Midbrain (tissue), 1 donor: ENCODE data around the gene CSAG1.
"Not testable (repeated sequence)": the region's sequence is repeated elsewhere in the genome, so short reads cannot be mapped to it uniquely, and the experiment has no call there.

ENCODE experiments used
- DNase-seq: peaks from one replicate; lab custom pipeline; 2025; lab: John Stamatoyannopoulos, UW

CSAG1 gene

DNA sequence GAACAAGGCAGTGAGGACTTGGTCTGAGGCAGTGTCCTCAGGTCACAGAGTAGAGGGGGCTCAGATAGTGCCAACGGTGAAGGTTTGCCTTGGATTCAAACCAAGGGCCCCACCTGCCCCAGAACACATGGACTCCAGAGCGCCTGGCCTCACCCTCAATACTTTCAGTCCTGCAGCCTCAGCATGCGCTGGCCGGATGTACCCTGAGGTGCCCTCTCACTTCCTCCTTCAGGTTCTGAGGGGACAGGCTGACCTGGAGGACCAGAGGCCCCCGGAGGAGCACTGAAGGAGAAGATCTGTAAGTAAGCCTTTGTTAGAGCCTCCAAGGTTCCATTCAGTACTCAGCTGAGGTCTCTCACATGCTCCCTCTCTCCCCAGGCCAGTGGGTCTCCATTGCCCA is 33.1 kb downstream of the CSAG1 start:
- DNase-seq: not testable (repeated sequence)

DNA sequence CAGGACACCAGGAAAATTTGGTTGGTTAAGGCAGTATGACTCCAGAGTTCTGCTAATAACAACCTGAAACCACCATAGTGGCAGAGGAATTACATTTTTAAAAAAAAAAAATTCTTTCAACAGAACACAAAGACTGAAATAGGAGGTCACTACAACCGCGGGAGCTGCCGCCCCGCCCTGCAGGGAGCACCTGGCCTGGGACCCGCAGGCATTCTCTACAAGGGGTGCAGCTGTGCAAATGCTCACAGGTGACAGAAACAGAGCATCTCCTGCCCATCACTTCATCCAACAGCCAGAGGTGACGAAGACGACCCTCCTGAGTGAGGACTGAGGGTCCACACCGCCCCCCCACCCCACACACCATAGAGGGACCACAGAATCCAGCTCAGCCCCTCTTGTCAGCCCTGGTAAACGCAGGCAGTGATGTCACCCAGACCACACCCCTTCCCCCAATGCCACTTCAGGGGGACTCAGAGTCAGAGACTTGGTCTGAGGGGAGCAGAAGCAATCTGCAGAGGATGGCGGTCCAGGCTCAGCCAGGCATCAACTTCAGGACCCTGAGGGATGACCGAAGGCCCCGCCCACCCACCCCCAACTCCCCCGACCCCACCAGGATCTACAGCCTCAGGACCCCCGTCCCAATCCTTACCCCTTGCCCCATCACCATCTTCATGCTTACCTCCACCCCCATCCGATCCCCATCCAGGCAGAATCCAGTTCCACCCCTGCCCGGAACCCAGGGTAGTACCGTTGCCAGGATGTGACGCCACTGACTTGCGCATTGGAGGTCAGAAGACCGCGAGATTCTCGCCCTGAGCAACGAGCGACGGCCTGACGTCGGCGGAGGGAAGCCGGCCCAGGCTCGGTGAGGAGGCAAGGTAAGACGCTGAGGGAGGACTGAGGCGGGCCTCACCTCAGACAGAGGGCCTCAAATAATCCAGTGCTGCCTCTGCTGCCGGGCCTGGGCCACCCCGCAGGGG is 35.3 kb downstream of the CSAG1 start, which contains the start of gene MAGEA3:
Gene MAGEA3, plus strand, starts transcription at position 843 of the 980 bp plus-strand sequence. CDS start 2,039 bp downstream, outside the sequence.
- DNase-seq: not testable (repeated sequence)

DNA sequence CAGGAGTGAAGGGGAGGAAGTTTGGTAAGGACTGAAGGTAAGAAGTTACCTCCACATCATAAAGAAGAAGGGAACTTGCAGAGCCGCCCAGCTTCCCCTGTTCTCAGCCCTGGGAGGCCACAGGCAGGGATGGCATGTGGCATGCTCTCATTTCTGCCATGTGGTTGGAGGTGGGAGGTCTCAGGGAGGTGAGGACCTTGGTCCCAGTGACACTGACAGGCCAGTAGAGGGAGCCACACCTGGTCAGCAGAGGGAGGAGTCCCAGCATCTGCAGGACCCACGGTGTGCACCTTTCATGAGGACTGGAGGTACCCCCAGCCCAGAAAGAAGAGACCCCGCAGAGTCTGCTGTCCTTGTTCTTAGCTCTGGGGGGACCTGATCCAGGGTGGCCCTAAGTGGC is 52.5 kb downstream of the CSAG1 start:
- DNase-seq: not testable (repeated sequence)
